SIG-M5 treated with dmso at 0.1 percent for 504 hours (cell line): ENCODE measurements around the gene FNDC10.
A peak's percentile ranks its signal among the peaks of the same experiment; 100 is the strongest.
"Not testable (repeated sequence)": the region's sequence is repeated elsewhere in the genome, so short reads cannot be mapped to it uniquely, and the experiment has no call there.

Experiments
- DNase-seq: peaks from one replicate; lab custom pipeline; 2025; ENCODE audit not compliant: unreplicated experiment; lab: John Stamatoyannopoulos, UW

The FNDC10 gene

DNA sequence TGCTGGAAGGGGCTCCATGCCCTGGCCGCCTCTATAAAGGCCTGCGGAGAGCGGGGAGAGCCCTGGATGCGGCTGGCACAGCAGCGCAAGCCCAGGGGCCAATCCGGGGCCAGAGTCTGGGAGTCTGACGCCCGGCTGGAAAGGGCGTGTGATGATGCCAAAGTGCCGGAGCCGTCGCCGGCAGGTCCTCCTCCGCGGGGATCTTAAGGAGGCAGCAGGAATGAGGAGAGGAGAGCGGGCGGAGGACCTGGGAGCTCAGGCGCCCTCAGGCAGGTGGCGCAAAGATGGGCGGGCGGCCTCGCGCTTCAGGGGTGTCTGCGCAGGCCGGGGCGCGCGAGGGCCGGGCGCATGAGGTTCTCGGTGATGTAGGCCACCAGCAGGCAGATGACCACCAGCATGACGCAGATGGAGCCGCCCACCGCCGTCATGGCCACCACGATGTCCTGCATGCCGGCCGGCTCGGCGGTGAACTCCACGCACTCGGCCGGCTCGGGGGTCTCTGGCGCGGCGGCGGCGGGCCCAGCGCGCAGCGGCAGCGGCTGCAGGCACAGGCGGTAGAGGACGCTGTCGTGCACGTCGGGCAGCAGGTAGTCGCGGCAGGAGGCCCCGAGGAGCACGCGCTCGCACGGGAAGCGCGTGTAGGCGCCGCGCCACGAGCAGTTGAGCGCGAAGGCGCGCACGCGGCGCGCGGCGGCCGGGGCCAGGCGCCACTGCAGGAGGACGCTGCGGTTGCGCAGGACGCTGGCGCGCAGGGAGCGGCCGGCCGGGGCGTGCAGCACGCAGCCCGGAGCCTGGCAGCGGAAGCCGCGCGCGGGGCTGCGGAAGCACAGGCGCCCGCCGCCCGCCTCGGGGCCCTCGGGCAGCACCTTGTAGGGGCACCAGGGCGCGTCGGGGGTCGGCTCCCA is 653 bp downstream of the FNDC10 start:
- DNase-seq: no peak

DNA sequence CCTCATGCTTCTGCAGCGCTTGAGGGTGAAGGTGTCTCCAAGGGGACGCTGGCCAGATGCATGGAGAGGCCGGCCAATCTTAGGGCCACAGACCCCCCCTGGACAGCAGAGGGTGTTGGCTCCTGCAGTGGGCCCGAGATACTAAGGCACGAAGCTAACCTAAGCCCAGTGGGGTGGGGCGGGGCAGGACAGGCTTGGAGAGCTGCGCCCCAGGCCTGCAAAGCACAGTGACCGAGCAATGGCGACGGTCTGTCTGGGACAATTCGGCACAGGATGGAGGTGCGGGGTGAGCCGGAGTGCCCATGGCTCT is 1.3 kb downstream of the FNDC10 start:
- no peak for DNase-seq

DNA sequence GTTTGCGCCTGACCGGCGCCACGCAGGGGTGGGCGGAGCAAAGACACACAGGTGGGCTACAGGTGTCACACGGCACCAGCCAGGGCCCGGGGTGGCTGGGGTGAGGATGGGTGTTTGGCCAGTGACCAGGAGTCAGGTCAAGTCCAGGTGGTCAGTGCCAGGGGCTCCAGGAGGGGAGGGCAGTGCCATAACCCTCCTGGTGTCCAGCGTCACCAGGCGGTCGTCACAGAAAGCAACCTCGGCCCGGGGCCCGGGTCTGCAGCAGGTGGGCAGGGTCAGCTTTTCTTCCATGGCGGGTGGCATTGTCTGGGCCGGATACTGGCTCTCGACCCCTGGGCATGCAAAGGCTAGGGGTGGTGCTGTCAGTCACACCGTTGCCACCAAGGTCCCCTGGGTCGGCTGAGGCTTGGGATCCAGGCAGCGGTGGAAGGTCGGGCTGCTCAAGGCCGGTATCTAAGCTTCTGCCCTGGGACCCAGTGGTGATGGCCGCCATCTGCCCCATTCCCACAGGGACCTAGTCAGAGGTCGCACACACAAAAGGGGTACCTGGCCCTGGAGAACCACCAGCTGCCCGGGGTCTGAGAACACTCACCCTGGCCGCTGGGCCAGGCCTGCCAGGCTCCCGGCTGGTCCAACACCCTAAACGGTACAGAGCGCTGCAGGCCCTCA is 1.8 kb downstream of the FNDC10 start:
- no peak for DNase-seq

DNA sequence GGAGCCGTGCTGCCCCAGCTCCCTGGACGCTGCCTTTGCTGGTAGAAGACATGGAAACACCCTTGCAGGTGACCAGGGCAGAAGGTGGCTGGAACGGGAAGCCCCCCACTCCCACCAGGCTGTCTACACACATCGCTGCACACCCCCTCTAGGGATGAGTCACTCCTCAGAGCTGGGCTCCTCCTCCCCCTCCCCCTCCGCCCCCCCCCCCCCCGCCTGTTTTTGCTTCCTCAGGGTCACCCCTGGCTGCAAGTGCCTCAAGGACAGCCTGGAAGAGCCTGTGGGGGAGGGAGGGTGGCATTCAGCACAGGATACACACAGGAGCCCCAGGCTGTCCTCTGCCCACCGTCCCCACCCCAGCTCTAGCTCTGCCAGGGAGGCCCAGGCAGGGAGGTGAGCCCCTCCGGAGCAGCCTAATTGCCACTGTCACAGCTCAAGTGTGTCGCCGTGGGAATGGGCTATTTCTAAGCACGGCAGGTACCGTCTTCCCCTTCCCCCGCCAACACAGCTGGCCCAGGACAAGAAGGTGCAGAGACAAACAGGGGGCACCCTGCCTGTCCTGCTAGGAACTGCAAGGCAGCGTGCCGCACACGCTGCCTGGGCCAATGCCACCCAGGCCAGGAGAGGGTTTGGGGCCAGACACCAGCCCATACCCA is 2.5 kb downstream of the FNDC10 start:
- DNase-seq: no peak

DNA sequence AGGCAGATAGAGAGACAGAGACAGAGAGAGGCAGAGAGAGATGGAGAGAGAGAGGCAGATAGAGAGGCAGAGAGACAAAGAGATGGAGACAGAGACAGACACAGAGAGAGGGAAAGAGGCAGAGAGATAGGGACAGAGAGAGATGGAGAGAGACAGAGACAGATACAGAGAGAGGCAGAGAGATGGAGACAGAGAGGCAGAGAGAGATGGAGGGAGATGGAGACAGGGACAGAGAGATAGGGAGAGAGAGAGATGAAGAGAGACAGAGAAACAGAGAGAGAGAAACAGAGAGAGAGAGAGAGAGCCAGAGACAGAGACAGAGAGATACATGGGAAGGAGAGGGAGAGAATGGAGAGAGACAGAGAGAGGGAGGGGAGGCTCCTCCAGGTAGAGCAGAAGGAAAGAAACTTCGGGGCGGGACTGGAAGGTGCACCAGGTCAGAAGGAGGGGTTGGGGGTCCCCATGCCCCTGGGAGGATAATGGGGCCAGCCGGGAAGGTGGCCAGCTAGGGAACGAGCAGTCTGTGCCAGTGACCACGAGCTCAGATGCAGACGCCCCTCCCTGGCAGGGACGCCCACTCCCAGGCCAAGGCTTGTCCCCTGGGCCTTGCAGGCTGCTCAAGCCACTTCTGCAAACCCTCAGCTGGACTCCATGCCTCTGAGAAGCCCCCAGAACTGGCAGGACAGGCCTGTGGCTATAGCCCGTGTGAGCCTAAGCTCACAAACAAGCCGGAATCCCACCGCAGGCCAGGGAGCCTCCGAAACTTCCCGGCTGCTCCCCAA is 3.3 kb downstream of the FNDC10 start:
- DNase-seq: no peak

DNA sequence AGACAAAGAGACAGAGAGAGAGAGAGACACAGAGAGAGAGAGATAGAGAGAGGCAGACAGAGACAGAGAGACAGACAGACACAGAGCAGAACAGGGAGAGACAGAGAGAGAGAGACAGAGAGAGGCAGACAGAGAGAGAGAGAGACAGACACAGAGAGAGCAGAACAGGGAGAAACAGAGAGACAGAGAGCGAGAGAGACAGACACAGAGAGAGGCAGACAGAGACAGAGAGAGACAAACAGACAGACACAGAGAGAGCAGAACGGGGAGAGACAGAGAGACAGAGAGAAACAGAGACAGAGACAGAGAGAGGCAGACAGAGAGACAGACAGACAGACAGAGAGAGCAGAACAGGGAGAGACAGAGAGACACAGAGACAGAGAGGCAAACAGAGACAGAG is 4.6 kb downstream of the FNDC10 start:
- DNase-seq: not testable (repeated sequence)

DNA sequence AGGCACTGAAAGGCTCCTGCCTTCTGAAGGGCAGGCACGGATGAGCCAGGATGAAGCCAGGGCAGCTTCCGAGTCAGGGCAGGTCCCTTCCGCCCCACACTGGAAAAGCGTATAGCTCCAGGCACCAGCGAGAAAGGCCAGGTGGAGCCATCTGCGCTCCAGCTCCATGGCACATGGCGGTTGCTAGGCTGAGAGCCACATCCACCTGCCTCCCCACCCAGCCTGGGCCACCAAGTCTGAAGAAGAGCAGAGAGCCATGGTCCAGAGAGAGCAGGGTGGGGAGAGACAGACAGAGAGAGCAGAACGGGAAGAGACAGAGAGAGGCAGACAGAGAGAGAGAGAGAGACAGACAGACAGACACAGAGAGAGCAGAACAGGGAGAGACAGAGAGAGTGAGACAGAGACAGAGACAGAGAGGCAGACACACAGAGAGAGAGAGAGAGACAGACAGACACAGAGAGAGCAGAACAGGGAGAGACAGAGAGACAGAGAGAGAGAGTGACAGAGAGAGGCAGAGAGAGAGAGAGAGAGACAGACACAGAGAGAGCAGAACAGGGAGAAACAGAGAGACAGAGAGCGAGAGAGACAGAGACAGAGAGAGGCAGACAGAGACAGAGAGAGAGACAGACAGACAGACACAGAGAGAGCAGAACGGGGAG is 5.2 kb downstream of the FNDC10 start:
- DNase-seq: no peak

DNA sequence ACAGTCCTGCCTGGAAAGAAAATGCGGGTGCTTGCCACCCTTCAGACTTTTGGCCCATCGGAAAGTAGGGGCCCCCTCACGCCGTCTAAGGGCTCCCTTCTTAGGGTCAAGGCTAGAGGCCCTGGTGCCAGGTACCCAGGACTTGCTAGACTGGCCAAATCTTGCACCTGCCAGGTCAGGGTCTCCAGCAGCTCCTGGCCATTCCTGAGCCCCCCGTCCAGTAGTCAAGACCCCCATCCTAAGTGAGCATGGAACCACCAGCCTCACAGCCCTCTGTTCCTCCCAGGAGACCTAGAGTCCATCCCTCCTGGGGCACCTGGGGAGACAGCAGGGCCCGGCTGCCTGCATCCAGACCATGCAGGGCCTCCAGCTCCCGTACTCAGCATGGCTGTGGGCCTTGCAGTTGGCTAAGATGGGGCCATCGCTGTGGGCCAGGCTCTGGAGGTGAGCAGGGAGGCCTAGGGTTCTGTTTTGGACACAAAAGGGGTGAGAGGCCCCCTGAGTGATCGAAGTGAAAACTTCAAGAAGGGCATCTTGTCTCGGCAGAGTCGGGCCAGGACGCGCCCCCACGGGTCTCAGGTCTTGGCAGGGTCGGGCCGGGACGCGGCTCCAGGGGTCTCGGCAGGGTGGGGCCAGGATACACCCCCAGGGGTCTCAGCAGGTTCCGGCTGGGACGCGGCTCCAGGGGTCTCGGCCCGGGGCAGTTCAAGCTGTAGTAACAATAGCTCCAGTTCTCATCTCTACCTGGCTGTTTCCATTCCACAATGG is 5.9 kb downstream of the FNDC10 start:
- DNase-seq: no peak

DNA sequence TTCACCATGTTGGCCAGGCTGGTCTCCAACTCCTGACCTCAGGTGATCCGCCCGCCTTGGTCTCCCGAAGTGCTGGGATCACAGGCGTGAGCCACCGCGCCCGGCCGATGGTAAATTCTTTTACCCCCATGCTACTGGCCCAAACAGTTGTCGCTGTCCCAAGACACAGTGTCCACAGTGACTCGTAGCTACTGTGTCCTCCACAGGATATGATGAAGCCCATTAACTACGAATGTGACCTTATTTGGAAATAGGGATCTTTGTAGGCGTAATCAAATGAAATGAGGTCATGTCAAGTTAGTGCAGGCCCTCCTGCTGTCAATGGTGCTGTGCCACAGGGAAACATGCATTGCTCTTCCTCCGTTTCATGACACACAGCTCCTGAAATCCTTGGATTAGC is 8.5 kb downstream of the FNDC10 start:
- no peak for DNase-seq

DNA sequence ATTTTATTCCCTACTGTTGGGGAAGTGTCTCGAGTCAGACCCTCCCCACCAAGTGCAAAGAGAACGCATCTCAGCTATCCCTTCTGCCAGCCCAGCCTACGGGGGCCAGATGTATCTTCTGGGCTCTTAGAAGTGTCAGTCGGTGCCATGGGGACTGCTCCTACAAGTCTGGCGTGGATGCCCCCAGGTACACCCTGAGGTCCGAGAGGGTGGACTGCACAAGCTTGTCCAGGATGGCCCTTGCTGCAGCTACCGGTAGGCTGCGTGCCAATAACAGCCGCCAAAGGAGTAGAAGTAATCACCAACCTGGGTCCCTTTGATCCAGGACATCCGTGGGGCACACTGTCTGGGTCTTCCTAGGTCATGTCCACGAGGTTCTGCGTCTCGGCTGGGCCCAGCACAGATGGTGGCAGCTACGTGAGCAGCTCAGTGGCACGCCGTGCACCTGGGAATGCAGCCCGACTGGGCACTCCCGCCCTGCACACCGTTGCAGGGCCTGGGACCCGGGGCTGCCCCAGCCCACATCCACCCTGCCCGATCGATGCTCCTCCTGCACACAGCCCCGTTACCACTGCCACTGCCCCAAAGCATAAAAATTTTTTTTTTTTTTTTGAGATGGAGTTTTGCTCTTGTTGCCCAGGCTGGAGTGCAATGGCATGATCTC is 16.5 kb downstream of the FNDC10 start:
- DNase-seq: no peak

DNA sequence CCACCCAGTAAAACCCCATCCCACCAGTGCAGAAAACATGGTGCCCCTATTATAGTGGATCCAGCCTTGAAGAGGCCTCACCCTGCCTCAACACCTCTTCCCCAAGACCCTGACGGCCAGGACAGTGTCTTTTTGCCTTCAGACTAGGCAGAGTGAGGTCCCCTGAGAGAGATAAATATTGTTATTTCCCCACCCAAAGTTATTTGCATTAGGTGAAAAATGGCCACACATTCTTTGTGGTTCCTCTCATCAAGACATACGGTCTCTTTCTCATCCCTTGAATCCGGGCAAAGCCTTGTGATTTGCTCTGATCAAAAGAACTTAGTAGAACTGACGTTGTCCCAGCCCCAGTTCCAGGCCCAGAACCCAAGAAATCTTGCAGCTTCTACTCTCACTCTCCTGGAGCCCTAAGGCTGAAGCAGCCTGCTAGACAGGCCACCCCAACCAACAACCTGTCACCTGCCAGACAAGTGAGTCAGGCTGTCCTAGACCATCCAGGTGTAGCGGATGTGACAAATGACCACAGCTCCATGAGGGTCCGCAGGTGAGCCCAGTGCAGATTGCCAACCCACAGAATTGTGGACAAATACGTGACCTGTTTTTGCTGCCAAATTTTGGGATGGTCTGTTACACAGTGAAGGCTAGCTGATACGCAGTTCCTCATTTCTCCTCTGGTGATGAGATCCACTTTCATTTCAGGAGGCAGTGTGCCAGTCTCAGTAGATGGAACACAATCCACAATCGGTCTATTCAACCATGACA is 17.2 kb downstream of the FNDC10 start:
- no peak for DNase-seq

DNA sequence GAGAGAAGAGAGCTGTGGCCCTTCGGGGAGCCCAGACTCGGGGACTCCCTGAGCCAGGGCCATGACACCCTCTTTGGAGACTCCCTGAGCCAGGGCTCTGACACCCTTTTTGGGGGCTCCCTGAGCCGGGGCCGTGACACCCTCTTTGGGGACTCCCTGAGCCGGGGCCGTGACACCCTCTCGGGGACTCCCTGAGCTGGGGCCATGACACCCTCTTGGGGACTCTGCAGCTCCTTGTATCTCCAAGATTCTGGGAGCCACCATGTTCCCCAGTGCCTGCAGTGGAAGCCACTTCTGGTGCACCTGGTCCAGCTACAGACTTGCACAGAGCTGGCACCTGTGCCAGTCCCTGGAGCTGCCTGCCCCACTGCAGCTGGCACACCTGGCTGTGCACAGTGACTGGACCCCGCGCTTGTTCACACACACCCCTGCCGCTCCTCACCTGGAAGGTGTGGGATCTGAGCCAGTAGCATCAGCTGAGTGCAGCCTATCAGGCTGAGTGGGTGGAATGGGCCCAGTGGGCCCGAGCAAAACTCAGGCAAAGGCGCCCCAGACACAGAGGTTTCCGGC is 21.5 kb downstream of the FNDC10 start:
- DNase-seq: no peak

DNA sequence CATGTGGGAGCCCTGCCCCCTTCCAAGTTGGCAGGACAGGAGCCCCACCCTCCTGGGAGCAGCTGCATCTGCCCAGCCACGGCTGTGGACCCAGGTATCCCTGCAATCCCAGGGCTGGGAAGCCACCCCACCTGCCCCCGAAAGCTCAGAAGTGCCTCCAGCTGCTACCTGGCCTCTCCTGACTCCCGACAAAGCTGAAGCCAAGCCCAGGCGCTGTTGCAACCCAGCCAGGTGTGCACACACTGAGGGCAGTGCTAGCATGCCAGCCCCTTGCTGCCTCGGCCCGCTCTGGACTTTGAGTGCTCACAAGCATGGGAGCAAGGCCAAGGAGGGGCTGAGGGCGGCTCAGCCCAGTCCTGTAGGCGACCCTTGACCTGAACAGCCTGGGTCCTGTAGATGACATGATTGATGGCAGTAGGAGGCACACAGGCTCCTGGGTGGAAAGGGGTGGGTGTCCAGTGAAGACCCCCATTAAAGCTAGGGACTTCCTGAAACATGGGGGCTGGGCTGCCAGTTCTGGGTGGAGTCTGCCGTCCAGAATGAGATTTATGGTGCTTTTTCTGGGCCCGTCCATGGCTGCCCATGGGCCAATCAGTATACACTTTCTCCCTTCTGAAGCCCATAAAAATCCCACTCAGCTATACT is 22.4 kb downstream of the FNDC10 start:
- no peak for DNase-seq

DNA sequence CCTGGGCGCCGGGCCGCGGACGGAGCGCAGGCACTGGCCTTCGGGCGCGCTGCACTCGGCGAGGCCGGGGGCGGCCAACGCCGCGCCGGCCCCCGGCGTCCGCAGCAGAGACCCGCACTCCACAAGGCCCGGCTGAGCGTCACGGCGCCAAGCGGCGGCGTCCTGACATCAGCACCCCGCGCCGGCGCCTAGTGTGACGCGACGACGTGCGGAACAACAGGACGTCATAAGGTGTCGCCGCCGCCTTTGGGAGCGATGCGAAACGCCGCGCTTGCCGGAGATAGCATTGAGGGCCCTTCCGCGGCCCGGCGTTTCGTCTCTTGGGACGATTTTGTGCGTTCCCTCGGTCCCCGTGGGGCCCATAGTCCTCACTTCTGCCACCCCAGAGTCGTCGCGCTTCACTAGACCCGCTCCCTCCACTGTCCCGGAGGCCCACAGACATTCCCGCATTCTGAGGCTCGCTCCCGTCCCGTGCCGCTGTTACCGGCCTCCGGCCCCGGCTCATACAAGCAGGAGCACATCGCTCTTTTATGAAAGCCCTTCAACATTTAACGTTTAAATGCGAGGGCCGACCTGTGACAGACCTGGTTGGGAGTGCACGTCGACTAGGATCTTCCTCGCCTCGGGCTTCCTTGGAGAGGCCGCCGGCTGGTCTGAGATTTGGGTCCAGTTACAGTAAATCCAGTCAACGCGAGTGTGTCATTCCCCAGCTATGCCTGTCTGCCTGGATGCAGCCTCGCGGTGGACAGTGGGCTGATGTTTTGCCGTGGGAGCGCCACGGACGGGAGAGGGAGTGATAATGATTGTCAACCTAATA is 25.0 kb downstream of the FNDC10 start, which contains the start of gene SSU72:
Gene SSU72 (minus strand): TSS at position 143 of the 817 bp plus-strand sequence. CDS start 306 bp downstream, outside the sequence.
- peak; percentile 78 for DNase-seq

DNA sequence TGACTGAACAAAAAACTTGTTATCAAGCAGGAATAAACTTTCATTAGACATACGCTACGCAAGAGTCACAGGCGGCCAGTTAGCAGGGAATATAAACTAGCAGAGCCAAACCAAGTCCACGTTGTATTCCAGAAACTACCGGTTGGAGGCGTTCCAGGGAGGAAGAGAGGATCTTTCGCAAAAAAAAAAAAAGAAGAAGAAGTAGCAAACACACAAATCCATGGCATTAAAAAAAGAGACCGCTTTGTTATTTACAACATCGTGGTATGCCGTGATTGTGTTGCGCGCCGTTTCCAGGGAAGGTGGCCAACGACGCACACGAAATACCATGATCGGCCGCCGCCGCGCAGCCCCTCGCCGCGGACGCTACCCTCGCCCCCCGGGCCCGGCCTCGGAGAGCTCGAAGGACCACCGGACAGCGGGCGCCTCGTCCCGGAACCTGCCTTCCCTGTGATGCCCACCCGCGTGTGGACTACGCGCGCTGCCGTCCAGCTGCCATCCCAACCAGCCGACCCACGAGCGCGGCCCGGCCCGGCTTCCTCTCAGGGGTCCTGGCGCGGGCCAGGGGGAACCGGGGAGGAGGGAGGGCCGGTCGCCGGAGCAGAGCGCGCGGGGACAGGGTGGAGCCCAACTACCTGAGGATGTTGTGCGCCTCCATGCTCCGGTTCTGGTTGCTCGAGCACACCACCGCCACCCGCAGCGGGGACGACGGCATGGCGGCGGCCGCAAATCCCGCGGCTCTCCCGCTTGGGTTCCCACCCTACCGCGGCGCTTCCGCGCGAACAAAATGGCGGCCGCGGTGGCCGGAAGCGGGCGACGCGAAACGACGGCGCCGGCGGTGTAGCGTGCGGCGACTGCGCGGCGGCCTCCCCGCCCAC is 25.9 kb downstream of the FNDC10 start:
- DNase-seq: peak; percentile 62

DNA sequence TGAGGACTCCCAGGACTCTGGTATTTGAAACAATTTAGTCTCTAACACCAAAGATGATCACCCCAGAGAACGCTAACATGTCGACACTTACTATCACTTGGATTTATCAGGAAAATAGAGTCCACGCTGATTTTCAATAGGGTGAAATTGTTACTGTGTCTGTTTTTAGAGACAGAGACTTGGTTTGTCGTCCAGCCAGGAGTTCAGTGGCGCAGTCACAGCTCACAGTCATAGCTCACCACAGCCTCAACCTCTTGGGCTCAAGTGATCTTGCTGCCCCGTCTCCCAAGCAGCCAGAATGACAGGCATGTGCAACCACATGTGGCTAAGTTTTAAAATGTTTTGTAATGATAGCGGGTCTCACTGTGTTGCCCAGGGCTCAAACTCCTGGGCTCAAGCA is 30.6 kb downstream of the FNDC10 start:
- DNase-seq: no peak
